Cardiac fibroblast (primary cell): ENCODE results near the gene GNA14.
A peak's percentile ranks its signal among the peaks of the same experiment; 100 is the strongest.
"Not testable (repeated sequence)": the region's sequence is repeated elsewhere in the genome, so short reads cannot be mapped to it uniquely, and the experiment has no call there.

Source experiments
- DNase-seq, 2 donors: peaks; one replicate each; pipeline versions ENCODE4 v3.0.0 to v3.0.0-alpha.2; 2010; ENCODE audit warnings: low read depth in 2 of 2
- H3K4me3 ChIP-seq, 2 donors: replicated peaks in 1 of 2; 1 replicate in 1 of 2; 2 replicates in 1 of 2; pipeline ENCODE4 v1.5.1; 2011; ENCODE audit warnings: low read depth in 2 of 2, low read length in 2 of 2, mild to moderate bottlenecking in 2 of 2, moderate library complexity in 1 of 2
- CTCF ChIP-seq: IDR thresholded peaks from one replicate; pipeline ENCODE4 v1.5.1; 2011; ENCODE audit warnings: low read depth, mild to moderate bottlenecking, low read length, inconsistent platforms

Gene GNA14

GRCh38 chr9:77588271-77588937, 59.7 kb downstream of the GNA14 start:
- TF ChIP-seq CTCF = no peak
- DNase-seq = peak; percentile 81 to 93
- H3K4me3 ChIP-seq = no peak overlapping the region

- DNase-seq = no peak
- no peak for TF ChIP-seq CTCF
- no peak overlapping the region for H3K4me3 ChIP-seq
Measured at GRCh38 chr9:77587851-77588250, 60.3 kb downstream of the GNA14 start.

GRCh38 chr9:77587042-77587441, 61.1 kb downstream of the GNA14 start:
- peak in 1 of 2 donors; percentile 32 for DNase-seq
- no peak for TF ChIP-seq CTCF
- no peak overlapping the region for H3K4me3 ChIP-seq

- no peak for TF ChIP-seq CTCF
- no peak overlapping the region for H3K4me3 ChIP-seq
- no peak for DNase-seq
Measured at GRCh38 chr9:77586591-77586990, 61.5 kb downstream of the GNA14 start.

- no peak for DNase-seq
- TF ChIP-seq CTCF = no peak
- H3K4me3 ChIP-seq = no peak overlapping the region
Measured at GRCh38 chr9:77585335-77585786, 62.8 kb downstream of the GNA14 start.

GRCh38 chr9:77584927-77585326, 63.2 kb downstream of the GNA14 start:
- not testable (repeated sequence) for H3K4me3 ChIP-seq, DNase-seq

- TF ChIP-seq CTCF = no peak
- no peak overlapping the region for H3K4me3 ChIP-seq
- DNase-seq = peak in 1 of 2 donors; percentile 49
Measured at GRCh38 chr9:77582961-77583576, 65.1 kb downstream of the GNA14 start.
